Skeletal muscle tissue (tissue), 4 donors: ENCODE results near the gene CFAP57. TPM values are rescaled to one million over a fixed set of nuclear protein-coding genes. Genes with fewer than 3 reads are reported as not detected.

Source experiments
- H3K27ac ChIP-seq: one replicate; pipeline ENCODE4 v1.7.0; 2013; ENCODE audit warnings: mild to moderate bottlenecking, low read depth, low read length, inconsistent platforms
- H3K27me3 ChIP-seq, 3 donors: one replicate each; pipeline ENCODE4 v1.7.0; 2013; ENCODE audit warnings: low read length in 3 of 3; ENCODE audit not compliant: control insufficient read depth in 3 of 3, insufficient read depth in 3 of 3
- H3K36me3 ChIP-seq, 3 donors: one replicate each; pipeline ENCODE4 v1.7.0; 2013; ENCODE audit warnings: low read length in 3 of 3; ENCODE audit not compliant: control insufficient read depth in 3 of 3, insufficient read depth in 3 of 3
- H3K4me1 ChIP-seq, 3 donors: one replicate each; pipeline ENCODE4 v1.7.0; 2013; ENCODE audit warnings: low read length in 3 of 3, mild to moderate bottlenecking in 3 of 3; ENCODE audit not compliant: control insufficient read depth in 3 of 3, insufficient read depth in 3 of 3
- H3K4me3 ChIP-seq, 3 donors: one replicate each; pipeline ENCODE4 v1.7.0; 2013; ENCODE audit warnings: low read length in 3 of 3
- H3K9ac ChIP-seq, 3 donors: one replicate each; pipeline ENCODE4 v1.7.0; 2013; ENCODE audit warnings: low read length in 3 of 3, mild to moderate bottlenecking in 3 of 3, moderate library complexity in 2 of 3, low read depth in 1 of 3
- H3K9me3 ChIP-seq, 3 donors: one replicate each; pipeline ENCODE4 v1.7.0; 2013; ENCODE audit warnings: low read length in 3 of 3; ENCODE audit not compliant: control insufficient read depth in 3 of 3
- total RNA-seq: library from RNA; depleted of rRNA; stranded (reverse); fragments of >200 nt; gene quantifications from one replicate; pipeline ENCODE4 v1.2.3, GENCODE V29; 2014
- donor health status: Osteomylitis.

The CFAP57 gene
- total RNA-seq, 1 donor from 2014 or later = 0.52 TPM

DNA sequence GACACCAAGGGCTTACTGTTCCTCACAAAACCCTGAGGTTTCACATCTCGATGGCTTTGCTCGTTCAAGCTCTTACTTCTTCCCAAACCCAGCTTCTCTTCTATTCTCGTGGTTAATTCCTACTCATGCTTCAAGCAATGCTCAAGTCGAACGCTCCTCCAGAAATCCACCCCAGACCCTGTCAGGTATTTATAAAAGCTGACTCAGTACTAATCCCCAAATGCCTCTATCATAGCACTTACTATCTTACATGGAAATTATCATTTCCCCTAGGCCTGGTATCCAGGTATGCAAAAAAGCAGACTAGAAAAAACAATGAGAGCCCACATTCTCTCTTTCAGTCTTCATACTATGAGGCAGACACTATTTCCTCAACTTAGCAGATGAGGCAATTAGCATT is 6.4 kb upstream of the CFAP57 start:
- Histone ChIP-seq H3K36me3 (peaks cover 42 to 67% (median 62%) of the 10 kb centered on the region in 3 donors), H3K4me3 (no peak overlapping the region), H3K4me1 (no peaks in the 10 kb centered on the region), H3K9me3 (no peaks in the 10 kb centered on the region), H3K27me3 (no peaks in the 10 kb centered on the region), H3K27ac (no peak overlapping the region), H3K9ac (no peak overlapping the region)

GRCh38 chr1:43171312-43171875 is 736 bp upstream of the CFAP57 start:
- Histone ChIP-seq H3K27me3 (peaks cover 0 to 6% (median 5%) of the 10 kb centered on the region in 3 donors), H3K4me3 (peak overlapping the region; percentile 98 to 99 (median 99)), H3K9me3 (no peaks in the 10 kb centered on the region), H3K27ac (no peak overlapping the region), H3K36me3 (peaks cover 30 to 39% (median 37%) of the 10 kb centered on the region in 3 donors), H3K4me1 (peaks cover 11 to 13% (median 13%) of the 10 kb centered on the region in 3 donors), H3K9ac (peak overlapping the region; percentile 82 to 88 (median 88))

GRCh38 chr1:43172527-43172972 is 420 bp downstream of the CFAP57 start:
- no peak overlapping the region for H3K27ac ChIP-seq
- peaks cover 20 to 28% (median 25%) of the 10 kb centered on the region in 3 donors for H3K36me3 ChIP-seq
- H3K4me1 ChIP-seq = peaks cover 11 to 13% (median 13%) of the 10 kb centered on the region in 3 donors
- peak overlapping the region; percentile 98 to 99 (median 99) for H3K4me3 ChIP-seq
- peaks cover 2 to 9% (median 7%) of the 10 kb centered on the region in 3 donors for H3K27me3 ChIP-seq
- H3K9ac ChIP-seq = peak overlapping the region in 1 of 3 donors; percentile 88
- H3K9me3 ChIP-seq = no peaks in the 10 kb centered on the region

DNA sequence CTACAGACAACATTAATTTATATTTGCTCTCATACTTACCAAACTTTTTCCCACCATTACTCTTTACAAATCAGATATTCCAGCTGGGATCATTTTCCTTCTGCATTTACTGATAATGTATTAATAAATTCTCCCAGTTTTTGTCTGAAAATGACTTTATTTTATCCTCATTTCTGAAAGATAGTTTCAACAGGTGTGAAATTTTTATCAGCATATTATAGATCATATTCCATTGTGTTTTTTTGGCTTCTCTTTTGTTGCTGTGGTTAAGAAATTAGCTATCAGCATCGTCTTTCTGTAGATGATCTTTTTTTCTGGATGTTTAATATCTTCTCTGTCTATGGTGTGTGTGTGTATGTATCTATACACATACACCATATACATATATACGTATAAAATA is 2.7 kb downstream of the CFAP57 start:
- Histone ChIP-seq H3K36me3 (peaks cover 4 to 7% (median 7%) of the 10 kb centered on the region in 3 donors), H3K9ac (no peak overlapping the region), H3K4me3 (no peak overlapping the region), H3K27me3 (peaks cover 4 to 9% (median 9%) of the 10 kb centered on the region in 3 donors), H3K4me1 (peaks cover 11 to 13% (median 13%) of the 10 kb centered on the region in 3 donors), H3K9me3 (no peaks in the 10 kb centered on the region), H3K27ac (no peak overlapping the region)

DNA sequence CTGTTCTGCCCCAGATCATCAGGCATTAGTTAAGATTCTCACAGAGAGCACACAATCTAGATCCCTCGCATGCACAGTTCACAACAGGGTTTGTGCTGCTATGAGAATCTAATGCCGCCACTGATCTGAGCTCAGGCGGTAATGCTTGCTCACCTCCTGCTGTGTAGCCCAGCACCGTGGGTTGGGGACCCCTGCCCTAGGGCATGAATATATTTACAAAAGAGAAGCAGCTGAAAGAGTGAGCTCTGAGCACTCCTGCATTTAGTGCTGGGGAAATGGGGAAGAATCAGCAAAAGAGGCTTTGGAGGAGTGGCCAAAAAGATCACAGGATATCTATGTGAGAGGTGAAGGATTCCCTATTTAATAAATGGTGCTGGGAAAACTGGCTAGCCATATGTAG is 5.6 kb downstream of the CFAP57 start:
- Histone ChIP-seq H3K36me3 (no peaks in the 10 kb centered on the region), H3K9me3 (no peaks in the 10 kb centered on the region), H3K9ac (no peak overlapping the region), H3K4me1 (peaks cover 0 to 4% (median 0%) of the 10 kb centered on the region in 3 donors), H3K27ac (no peak overlapping the region), H3K4me3 (no peak overlapping the region), H3K27me3 (peaks cover 4 to 9% (median 9%) of the 10 kb centered on the region in 3 donors)

DNA sequence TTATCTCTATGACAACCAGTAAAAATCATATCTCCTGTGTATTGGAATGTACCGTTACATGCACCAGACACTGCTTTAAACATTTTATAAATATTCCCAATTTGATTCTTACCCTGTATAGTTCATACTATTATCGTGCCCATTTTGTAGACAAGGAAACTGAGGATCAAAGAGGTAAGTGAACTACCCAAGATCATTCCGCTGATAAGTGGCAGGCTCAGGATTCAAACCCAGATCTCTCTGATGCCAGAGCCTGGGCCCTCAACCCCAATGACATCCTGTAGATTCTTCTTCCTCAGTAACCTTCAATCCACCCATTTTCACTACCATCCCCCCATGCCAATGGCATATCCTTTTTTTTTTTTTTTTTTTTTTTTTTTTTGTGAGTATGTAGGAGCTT is 12.3 kb downstream of the CFAP57 start:
- Histone ChIP-seq H3K27ac (no peak overlapping the region), H3K27me3 (peaks cover 0 to 5% (median 0%) of the 10 kb centered on the region in 3 donors), H3K9me3 (no peaks in the 10 kb centered on the region), H3K9ac (no peak overlapping the region), H3K4me1 (no peaks in the 10 kb centered on the region), H3K36me3 (no peaks in the 10 kb centered on the region), H3K4me3 (no peak overlapping the region)

DNA sequence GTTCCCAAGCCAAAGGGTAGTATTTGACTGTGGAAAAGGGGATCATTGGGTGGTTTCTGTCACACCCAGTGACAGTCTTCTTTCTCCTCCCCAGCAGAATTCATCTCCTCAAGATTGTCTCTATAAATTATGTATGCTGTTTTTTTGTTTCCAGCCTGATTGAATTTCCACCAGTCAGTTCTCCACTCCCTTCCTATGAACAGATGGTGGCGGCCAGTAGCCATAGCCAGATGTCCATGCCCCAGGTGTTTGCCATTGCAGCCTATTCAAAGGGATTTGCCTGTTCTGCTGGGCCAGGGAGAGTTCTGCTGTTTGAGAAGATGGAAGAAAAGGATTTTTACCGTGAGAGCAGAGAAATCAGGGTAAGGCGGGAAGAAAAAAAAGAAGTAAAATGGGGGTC is 12.9 kb downstream of the CFAP57 start:
- Histone ChIP-seq H3K4me1 (no peaks in the 10 kb centered on the region), H3K4me3 (no peak overlapping the region), H3K9ac (no peak overlapping the region), H3K9me3 (no peaks in the 10 kb centered on the region), H3K36me3 (no peaks in the 10 kb centered on the region), H3K27ac (no peak overlapping the region), H3K27me3 (peaks cover 0 to 5% (median 0%) of the 10 kb centered on the region in 3 donors)

GRCh38 chr1:43188106-43188505 is 16.0 kb downstream of the CFAP57 start:
- H3K9me3 ChIP-seq = no peaks in the 10 kb centered on the region
- no peaks in the 10 kb centered on the region for H3K4me1 ChIP-seq
- H3K27ac ChIP-seq = no peak overlapping the region
- H3K4me3 ChIP-seq = no peak overlapping the region
- H3K9ac ChIP-seq = no peak overlapping the region
- H3K36me3 ChIP-seq = no peaks in the 10 kb centered on the region
- peaks cover 0 to 5% (median 0%) of the 10 kb centered on the region in 3 donors for H3K27me3 ChIP-seq

- peaks cover 0 to 2% (median 0%) of the 10 kb centered on the region in 3 donors for H3K27me3 ChIP-seq
- H3K36me3 ChIP-seq = no peaks in the 10 kb centered on the region
- H3K27ac ChIP-seq = no peak overlapping the region
- H3K4me3 ChIP-seq = no peak overlapping the region
- H3K9me3 ChIP-seq = no peaks in the 10 kb centered on the region
- H3K4me1 ChIP-seq = no peaks in the 10 kb centered on the region
- no peak overlapping the region for H3K9ac ChIP-seq
Measured at GRCh38 chr1:43194509-43194908, 22.4 kb downstream of the CFAP57 start.

GRCh38 chr1:43197343-43198127 is 25.4 kb downstream of the CFAP57 start:
- no peak overlapping the region for H3K4me3 ChIP-seq
- H3K36me3 ChIP-seq = no peaks in the 10 kb centered on the region
- no peak overlapping the region for H3K27ac ChIP-seq
- H3K9ac ChIP-seq = no peak overlapping the region
- H3K9me3 ChIP-seq = no peaks in the 10 kb centered on the region
- peaks cover 0 to 2% (median 0%) of the 10 kb centered on the region in 3 donors for H3K27me3 ChIP-seq
- H3K4me1 ChIP-seq = no peaks in the 10 kb centered on the region
